ENCODE results near the gene FAM234A.

The FAM234A gene

DNA sequence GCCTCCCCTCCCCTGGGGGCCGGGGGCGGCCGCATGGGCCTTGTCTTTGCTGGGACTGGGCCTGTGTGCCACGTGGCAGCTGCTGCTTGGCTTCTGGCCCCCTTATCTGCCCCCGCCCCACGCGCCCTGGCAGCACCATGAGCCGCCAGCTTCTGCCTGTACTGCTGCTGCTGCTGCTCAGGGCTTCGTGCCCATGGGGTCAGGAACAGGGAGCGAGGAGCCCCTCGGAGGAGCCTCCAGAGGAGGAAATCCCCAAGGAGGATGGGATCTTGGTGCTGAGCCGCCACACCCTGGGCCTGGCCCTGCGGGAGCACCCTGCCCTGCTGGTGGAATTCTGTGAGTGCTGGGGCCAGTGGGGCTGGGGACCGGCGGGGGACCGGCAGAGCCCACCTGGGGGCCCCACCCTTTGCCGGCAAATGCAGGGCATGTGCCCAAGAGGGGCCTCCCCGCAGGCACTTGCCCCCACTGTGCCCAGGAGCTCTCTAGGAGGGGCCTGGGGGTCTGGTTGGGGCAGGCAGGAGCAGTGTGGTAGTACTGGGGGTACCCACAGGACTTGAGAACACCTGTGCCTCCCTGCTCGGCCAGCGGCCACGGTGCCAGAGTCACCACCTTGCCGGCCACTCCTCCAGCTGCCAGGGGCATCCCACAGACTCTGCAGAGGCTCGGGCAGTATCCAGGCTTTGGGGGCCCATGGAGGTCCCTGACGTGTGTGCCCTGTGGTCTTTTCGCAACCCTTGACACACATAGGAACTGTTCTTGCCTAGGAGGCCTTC, 48.6 kb downstream of the FAM234A start, which contains the start of gene PDIA2:
TSS of gene PDIA2 (plus strand) at position 132 of the 773 bp plus-strand sequence. CDS start at position 138, 6 bp downstream.
- no peak for DNase-seq

GRCh38 chr16:284204-285120, 49.8 kb downstream of the FAM234A start:
- no peak for DNase-seq

DNA sequence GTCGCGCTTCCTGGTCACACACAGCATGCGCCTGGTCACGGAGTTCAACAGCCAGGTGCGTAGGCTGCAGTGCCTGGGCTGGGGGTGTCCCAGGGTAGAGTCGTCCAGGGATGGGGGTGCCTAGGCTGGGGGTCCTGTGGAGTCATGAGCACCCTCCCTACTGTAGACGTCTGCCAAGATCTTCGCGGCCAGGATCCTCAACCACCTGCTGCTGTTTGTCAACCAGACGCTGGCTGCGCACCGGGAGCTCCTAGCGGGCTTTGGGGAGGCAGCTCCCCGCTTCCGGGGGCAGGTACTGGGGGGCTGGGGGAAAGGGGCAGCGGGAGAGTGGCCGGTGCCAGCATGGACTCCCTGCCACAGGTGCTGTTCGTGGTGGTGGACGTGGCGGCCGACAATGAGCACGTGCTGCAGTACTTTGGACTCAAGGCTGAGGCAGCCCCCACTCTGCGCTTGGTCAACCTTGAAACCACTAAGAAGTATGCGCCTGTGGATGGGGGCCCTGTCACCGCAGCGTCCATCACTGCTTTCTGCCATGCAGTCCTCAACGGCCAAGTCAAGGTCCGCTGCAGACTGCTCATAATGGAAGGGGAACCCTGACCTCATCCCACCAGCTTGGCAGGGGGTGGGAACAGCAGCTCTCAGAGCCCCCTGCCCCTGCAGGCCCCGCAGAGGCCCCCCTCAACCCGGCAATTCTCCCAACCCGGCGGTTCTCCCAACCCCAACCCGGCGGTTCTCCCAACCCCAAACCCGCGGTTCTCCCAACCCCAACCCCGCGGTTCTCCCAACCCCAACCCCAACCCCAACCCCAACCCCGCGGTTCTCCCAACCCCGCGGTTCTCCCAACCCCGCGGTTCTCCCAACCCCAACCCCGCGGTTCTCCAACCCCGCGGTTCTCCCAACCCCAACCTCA, 50.8 kb downstream of the FAM234A start:
- DNase-seq, result no peak

DNA sequence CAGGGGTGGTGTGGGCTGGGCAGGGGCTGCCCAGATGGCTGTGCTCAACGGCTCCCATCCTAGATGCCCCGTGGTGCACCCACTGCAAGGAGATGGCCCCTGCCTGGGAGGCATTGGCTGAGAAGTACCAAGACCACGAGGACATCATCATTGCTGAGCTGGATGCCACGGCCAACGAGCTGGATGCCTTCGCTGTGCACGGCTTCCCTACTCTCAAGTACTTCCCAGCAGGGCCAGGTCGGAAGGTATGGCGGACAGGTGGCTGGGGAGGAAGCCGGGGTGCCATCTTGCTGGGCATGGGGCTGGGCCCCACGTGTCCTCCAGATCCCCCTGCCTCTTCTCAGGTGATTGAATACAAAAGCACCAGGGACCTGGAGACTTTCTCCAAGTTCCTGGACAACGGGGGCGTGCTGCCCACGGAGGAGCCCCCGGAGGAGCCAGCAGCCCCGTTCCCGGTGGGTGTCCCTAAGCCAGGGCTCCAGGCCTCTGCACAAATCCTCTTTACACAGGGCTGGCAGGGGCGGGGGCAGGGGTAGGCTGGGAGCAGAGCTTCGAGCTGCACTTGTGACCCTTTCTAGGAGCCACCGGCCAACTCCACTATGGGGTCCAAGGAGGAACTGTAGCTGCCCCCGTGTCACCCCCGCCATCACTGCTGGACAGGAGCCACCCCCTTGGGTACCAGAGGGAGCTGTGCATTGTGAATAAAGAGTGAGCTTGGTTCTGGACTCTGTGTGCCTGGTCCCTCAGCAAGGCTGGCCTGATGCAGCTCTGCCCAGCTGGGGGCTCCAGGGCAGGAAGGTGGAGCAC, 52.1 kb downstream of the FAM234A start:
- no peak for DNase-seq

DNA sequence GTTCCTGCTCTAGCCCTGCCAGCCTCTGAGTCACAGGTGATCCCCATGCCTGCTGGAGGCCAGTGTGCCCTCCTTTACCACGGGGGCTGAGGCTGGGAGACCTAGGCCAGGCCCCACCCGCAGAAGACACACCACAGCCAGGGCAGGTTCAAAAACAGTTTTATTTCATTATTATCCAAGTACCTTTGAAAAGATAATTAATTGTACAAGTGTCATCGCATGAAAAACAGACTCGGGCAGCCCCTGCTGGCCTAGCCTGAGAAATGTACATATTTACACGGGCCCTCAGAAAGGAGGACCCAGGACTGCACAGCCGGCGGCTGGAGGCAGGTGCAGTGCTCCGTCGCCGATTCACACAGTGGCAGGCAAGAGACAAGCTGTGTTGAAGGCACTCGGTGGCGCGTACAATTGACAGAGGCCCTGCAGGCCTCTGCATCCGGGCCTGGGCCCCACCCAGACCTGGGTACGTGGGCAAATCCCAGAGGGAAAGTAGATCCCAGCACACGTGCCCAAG, 52.7 kb downstream of the FAM234A start:
- DNase-seq, result no peak

DNA sequence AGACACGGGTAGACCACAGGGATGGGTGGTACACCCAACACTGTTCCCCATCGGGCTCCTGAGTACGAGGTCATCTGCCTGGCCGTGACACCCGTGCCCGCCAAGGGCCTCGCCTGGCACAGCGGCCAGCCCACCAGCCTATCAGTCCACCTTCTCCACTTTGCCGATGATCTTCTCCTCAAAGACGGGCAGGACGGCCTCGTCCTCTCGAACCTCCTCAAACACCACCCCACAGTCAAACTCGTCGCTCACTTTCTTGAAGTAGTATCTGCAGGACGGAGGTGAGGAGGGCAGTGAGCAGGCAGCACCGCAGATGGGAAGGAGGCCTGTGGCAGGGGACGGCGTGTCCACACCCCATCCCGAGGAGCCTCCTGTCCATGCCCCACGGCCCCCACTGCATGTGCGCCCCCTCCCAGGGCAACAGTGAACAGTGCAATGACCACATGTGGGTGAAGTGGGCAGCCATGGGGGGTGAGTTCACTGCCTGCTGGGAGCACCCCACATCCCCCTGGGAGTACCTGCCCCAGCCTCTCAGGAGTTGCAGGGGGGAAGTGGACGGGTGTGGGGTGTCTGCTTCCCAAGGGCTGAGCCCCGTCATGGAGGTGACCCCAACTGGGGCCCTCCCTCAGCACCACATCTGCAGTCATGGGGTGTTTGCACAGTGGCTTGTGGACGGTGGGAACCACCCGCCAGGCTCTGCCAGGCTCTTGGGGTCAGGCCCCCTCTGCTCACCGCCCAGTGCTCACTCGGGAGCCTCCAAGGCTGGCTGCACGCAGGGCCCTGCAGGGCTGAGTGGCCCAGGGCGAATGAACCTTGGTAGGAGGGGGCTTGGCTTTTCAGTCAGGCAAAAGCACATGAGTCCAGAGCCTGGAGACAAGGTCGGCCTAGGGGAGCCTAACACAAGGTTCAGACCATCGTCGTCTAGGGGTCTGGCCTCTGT, 53.6 kb downstream of the FAM234A start:
- no peak for DNase-seq

DNA sequence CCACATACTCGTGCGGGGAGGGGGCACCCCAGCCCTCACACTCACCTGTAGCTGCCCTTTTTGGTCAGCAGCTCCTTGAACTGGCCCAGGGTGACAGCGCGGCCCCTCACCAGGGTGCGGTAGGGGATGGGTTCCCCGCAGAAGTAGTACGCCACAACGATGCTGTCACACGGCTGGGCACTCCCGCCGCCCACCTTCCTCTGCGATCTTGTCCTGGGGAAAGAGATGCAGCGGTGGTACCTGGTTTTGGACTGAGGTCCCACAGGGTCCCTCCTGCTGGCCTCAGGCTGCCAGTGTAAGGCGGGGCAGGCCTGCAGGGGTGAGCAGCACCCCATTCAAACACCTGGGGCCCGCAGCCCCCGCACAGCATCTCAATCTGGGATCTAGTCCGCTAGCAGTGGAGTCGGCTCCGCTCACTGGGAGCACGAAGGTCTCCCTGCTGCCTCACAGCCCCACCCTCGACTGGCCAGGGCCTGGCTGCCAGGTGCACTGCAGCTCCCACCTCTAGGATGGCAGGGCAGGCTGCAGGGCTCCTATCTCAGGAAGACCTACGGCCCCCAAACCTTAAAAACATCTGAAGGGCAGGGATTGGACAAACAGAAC, 54.9 kb downstream of the FAM234A start:
- DNase-seq, result no peak

DNA sequence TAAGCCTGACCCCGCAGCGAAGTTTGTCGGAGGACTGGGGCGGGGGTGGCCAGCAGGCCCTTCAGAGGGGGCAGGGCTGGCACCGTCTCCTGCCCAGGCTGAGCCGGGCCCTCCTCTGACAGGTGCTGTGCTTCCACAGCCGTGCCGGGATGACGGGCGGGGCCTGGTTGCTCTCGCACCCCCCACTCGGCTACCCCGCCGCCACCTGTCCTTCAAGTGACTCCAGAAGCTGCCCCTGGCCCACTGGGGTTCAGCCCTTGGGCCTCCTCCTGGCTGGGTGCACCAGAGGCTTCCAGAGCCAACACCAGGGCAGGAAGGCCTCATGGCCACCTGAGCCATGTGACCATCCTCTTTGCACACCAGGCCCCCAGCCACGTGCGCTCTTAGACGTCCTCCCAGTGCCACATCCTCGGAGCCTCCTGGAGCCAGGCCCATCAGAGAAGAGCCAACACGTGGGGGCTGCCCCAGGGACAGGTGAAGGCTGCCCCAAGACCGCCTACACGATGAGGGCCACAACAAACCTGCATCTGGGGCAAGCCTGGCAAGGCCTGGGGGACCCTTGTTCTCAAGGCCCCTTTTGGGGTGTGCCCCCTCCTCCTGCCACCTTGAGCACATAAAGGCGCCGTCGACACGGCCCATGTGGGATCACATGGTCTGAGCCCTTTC, 55.5 kb downstream of the FAM234A start:
- no peak for DNase-seq

GRCh38 chr16:290681-291405, 56.2 kb downstream of the FAM234A start:
- no peak for DNase-seq

DNA sequence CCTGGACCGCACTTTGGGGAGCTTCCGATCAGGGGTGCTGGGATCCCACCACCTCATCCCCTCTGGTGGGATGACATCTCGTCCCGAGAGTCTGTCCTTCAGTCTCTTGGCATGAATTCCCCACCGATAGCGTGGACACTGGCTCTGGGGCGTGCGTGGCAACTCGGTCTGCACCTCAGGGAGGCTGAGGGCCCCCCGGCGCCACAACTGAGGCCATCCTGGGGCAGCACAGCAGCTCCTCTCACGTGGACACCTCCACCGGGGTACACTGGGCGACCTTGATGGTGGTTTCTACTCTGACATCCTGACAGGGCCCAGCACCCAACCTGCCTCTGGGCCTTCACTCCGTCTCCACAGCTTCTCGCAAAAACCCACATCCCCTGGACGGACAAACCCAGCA, 56.9 kb downstream of the FAM234A start:
- DNase-seq, result no peak

DNA sequence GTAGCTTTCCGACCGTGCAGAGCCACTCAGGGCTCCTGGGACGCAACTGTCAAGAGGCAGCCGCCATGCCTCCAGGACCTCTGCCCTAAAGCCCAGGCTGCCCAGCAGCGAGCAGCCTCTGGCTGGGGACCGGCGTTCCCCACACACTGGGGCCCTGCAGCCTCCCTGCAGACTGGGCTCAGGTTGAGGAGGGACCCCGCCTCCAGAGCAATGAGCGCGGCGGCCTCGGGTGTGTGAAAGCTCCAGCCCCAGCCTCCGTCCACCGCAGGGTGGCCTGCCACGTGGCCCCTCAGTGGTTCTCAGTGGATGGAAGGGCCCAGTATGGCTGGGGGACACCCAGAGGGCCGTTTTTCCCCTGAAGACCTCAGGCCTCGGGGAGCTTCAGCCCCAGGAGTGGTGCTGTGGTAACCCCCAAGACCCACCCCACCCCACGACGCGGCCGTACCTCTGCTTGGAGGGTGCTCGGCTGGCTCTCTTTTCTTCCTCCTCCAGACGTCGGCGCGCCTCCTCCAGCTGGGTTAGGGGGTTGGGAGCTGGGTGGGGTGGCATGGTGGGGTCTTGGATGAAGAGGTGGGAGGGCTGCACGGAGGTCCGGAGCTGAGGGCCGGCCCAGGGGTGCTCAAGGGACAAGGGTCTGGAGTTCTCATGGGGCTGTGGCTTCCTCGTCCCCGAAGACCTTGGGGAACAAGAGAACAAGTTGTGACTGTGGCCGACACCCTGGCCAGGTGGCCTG, 58.6 kb downstream of the FAM234A start:
- DNase-seq, result no peak

DNA sequence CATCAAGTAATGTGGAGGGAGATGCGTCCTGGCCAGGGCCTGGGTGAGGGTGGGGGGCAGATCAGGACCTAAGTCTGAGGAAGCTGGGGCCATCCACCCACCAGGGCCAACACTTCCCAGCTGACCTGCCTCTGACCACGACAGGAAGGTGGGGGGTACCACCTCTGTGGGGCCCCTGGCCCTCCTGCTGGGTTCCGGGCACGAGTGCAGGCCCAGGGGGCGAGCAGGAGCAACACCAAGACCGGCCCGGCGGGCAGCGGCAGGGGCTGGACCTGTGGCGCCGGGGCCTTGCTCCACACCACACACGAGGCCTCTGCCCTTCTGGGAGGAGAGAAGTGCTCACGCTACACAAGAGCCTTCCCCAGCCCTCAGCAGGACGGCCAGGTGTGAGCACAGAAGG, 61.7 kb downstream of the FAM234A start:
- no peak for DNase-seq

DNA sequence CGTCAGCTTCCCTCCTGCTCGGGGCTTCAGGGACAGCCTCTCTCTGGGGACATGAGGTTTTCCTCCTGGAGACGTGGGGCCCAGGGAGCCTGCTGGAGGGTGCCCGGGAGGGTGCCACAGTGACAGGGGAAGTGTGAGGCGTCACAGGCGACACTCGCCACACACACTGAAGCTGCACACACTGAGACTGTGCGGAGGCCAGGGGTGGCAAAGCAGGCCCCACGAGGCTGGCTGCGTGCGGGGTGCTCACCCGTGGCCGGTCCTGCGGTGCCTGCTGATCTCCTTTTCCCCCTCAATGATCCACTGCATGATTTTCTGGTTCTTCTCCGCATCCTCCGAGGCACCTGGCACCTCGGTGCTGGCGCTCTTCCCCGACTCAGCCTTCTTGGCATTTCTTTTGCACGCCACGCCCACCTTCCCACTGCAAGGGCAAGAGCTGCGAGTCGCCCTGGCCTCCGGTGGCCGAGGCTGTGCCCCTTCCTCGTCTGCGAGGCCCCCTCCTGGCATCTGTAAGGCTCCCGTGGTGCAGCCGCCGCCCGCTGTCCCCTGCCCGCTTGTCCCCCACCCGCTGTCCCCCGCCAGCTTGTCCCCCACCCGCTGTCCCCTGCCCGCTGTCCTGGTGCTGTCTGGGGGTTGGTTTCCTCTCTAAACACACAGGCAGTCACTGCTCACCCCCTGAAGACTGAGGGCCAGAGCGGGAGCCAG, 62.3 kb downstream of the FAM234A start:
- no peak for DNase-seq

- DNase-seq, result no peak
Observed at GRCh38 chr16:297832-298231, 63.2 kb downstream of the FAM234A start.

DNA sequence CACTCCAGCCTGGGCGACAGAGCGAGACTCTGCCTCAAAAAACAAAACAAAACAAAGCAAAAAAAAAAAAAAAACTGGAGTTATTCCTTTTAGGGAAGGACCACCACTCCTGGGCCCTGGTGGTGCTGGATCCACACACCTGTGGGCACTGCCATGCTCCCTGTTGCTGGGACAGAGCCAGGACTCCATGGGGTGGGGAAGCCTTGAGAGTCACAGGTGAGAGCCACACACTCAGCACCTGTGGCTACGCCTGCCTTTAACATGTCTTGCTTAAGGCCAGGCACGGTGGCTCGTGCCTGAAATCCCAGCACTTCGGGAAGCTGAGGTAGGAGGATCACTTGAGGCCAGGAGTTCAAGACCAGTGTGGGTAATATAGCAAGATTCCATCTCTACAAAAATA, 66.6 kb downstream of the FAM234A start:
- no peak for DNase-seq

DNA sequence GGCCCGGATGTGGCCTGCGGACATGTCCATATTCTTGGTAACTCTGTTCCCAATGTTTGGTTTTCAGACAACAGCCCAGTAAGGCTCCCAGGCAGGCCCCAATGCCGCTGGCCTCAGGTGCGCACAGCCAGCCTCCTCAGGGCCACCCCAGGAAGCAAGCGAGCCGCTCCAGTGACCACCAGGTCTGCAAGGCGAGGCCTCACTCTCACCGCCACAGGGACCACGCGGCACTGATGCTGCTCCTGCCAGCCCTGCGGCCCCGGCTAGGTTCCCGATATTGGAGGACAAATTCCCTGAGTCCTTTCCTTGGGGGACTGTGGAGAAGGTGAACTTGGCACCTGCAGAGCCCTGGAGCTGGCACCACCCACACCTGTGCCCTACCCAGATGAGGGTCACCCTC, 67.3 kb downstream of the FAM234A start:
- no peak for DNase-seq

GRCh38 chr16:303760-304505, 69.3 kb downstream of the FAM234A start:
- DNase-seq, result peak; percentile 37
